Liver (tissue), 3 donors: ENCODE measurements around the gene BCAP29.

Source experiments
- RXRA ChIP-seq, 2 donors: IDR thresholded peaks; 2 replicates each; pipeline ENCODE4 v1.6.1; 2017 to 2018; ENCODE audit warnings: antibody characterized with exemption in 2 of 2, mild to moderate bottlenecking in 1 of 2
- TAF1 ChIP-seq: conservative IDR thresholded peaks from 2 replicates; pipeline ENCODE4 v1.6.1; 2016; ENCODE audit warnings: antibody characterized with exemption, mild to moderate bottlenecking
- TF ChIP-seq, protein P1 (sequence below): fragments of 150-350 bp; IDR thresholded peaks from 2 replicates; pipeline ENCODE4 v1.5.1; 2017; ENCODE audit warnings: improper control_type of control experiment, low read depth, low read length; ENCODE audit not compliant: missing input control
- TF ChIP-seq, protein P2 (sequence below): IDR thresholded peaks from 2 replicates; pipeline ENCODE4 v1.6.1; 2016; ENCODE audit warnings: antibody characterized with exemption, mild to moderate bottlenecking
- donor health status: healthy.
- donor health status: healthy.

GRCh38 chr7:107600816-107601215 lies 20.8 kb downstream of the BCAP29 start:
- TF ChIP-seq, protein P1, sequence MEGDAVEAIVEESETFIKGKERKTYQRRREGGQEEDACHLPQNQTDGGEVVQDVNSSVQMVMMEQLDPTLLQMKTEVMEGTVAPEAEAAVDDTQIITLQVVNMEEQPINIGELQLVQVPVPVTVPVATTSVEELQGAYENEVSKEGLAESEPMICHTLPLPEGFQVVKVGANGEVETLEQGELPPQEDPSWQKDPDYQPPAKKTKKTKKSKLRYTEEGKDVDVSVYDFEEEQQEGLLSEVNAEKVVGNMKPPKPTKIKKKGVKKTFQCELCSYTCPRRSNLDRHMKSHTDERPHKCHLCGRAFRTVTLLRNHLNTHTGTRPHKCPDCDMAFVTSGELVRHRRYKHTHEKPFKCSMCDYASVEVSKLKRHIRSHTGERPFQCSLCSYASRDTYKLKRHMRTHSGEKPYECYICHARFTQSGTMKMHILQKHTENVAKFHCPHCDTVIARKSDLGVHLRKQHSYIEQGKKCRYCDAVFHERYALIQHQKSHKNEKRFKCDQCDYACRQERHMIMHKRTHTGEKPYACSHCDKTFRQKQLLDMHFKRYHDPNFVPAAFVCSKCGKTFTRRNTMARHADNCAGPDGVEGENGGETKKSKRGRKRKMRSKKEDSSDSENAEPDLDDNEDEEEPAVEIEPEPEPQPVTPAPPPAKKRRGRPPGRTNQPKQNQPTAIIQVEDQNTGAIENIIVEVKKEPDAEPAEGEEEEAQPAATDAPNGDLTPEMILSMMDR: no peak
- TF ChIP-seq RXRA (IDR thresholded peaks at IDR 0.05) (no peak), TAF1 (no peak)
- TF ChIP-seq, protein P2, sequence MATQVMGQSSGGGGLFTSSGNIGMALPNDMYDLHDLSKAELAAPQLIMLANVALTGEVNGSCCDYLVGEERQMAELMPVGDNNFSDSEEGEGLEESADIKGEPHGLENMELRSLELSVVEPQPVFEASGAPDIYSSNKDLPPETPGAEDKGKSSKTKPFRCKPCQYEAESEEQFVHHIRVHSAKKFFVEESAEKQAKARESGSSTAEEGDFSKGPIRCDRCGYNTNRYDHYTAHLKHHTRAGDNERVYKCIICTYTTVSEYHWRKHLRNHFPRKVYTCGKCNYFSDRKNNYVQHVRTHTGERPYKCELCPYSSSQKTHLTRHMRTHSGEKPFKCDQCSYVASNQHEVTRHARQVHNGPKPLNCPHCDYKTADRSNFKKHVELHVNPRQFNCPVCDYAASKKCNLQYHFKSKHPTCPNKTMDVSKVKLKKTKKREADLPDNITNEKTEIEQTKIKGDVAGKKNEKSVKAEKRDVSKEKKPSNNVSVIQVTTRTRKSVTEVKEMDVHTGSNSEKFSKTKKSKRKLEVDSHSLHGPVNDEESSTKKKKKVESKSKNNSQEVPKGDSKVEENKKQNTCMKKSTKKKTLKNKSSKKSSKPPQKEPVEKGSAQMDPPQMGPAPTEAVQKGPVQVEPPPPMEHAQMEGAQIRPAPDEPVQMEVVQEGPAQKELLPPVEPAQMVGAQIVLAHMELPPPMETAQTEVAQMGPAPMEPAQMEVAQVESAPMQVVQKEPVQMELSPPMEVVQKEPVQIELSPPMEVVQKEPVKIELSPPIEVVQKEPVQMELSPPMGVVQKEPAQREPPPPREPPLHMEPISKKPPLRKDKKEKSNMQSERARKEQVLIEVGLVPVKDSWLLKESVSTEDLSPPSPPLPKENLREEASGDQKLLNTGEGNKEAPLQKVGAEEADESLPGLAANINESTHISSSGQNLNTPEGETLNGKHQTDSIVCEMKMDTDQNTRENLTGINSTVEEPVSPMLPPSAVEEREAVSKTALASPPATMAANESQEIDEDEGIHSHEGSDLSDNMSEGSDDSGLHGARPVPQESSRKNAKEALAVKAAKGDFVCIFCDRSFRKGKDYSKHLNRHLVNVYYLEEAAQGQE: no peak
